GM12875 (cell line): ENCODE results near the gene PCDH1.

Experiments used
- H3K4me3 ChIP-seq: one replicate; pipeline ENCODE4 v1.5.1; 2011; ENCODE audit warnings: low read depth, low read length, control low read depth
- CTCF ChIP-seq: IDR thresholded peaks from 2 replicates; pipeline ENCODE4 v1.5.1; 2011; ENCODE audit warnings: low read depth, mild to moderate bottlenecking, control low read depth, inconsistent platforms, low read length, moderate library complexity, borderline replicate concordance; ENCODE audit not compliant: insufficient read depth

PCDH1 gene

GRCh38 chr5:141866096-141866495 lies 12.1 kb downstream of the PCDH1 start:
- no peak for TF ChIP-seq CTCF
- no peak overlapping the region for H3K4me3 ChIP-seq

- TF ChIP-seq CTCF: no peak
- H3K4me3 ChIP-seq: no peak overlapping the region
Measured at GRCh38 chr5:141865406-141865805, 12.8 kb downstream of the PCDH1 start.

- TF ChIP-seq CTCF: no peak
Measured at GRCh38 chr5:141864371-141865370, 13.5 kb downstream of the PCDH1 start.

GRCh38 chr5:141863569-141864178 lies 14.5 kb downstream of the PCDH1 start:
- H3K4me3 ChIP-seq: no peak overlapping the region
- peak; percentile 27; the same call in 1 of the 2 replicates for TF ChIP-seq CTCF

More at GRCh38 chr5:141864371-141865370, 13.5 kb downstream of the PCDH1 start:
- H3K4me3 ChIP-seq: no peak overlapping the region

- no peak overlapping the region for H3K4me3 ChIP-seq
- no peak for TF ChIP-seq CTCF
Measured at GRCh38 chr5:141862936-141863543, 15.2 kb downstream of the PCDH1 start.

- no peak for TF ChIP-seq CTCF
- H3K4me3 ChIP-seq: no peak overlapping the region
Measured at GRCh38 chr5:141861194-141861593, 17.0 kb downstream of the PCDH1 start.
